SK-N-SH (cell line): ENCODE measurements around the gene CRB3. TPM values are rescaled to one million over a fixed set of nuclear protein-coding genes. Genes with fewer than 3 reads are reported as not detected.

ENCODE experiments used
- CTCF ChIA-PET: fragments of 300-600, 350-600 bp; formaldehyde crosslinking; extraction: SDS; loops from one replicate; lab custom pipeline; 2021; lab: Yijun Ruan, JAX
- POLR2A ChIA-PET: fragments of 350-600 bp; sonication (Branson Sonifier 250); formaldehyde crosslinking; extraction: SDS; loops from one replicate; lab custom pipeline; 2020; ENCODE audit warnings: antibody characterized with exemption, inconsistent platforms; lab: Yijun Ruan, JAX
- DNase-seq: peaks from one replicate; pipeline ENCODE4 v3.0.0; 2012
- H2AFZ ChIP-seq: fragments of 200-600 bp; sonication (generic); 2 replicates; pipeline ENCODE4 v1.8.1; 2016; ENCODE audit warnings: antibody characterized with exemption, mild to moderate bottlenecking, low read depth
- H3F3A ChIP-seq: fragments of 200-600 bp; sonication (generic); replicated peaks from 2 replicates; pipeline ENCODE3; 2016; ENCODE audit warnings: antibody characterized with exemption, mild to moderate bottlenecking; ENCODE audit not compliant: insufficient read depth
- H3K27ac ChIP-seq, 2 experiments: fragments of 200-500 bp in 1 of 2; fragments of 200-600 bp in 1 of 2; sonication (Bioruptor generic) in 1 of 2; sonication (generic), shearing (Covaris generic) in 1 of 2; 2 replicates each; pipeline versions ENCODE4 v1.5.1 to v1.6.1; 2014 to 2016; ENCODE audit warnings: low read depth in 2 of 2, inconsistent platforms in 1 of 2, low read length in 1 of 2, mild to moderate bottlenecking in 1 of 2, mixed read lengths in 1 of 2
- H3K27me3 ChIP-seq: fragments of 200-600 bp; sonication (generic), shearing (Covaris generic); 2 replicates; pipeline ENCODE4 v1.6.1; 2016; ENCODE audit warnings: mixed run types; ENCODE audit not compliant: insufficient read depth
- H3K36me3 ChIP-seq, 2 experiments: fragments of 200-500 bp in 1 of 2; fragments of 200-600 bp in 1 of 2; sonication (Bioruptor generic) in 1 of 2; sonication (generic) in 1 of 2; replicated peaks in 1 of 2; 2 replicates each; pipeline versions ENCODE3 to v1.5.1; 2014 to 2016; ENCODE audit warnings: low read length in 1 of 2, mild to moderate bottlenecking in 1 of 2; ENCODE audit not compliant: insufficient read depth in 2 of 2, control insufficient read depth in 1 of 2
- H3K4me1 ChIP-seq, 2 experiments: fragments of 200-500 bp in 1 of 2; fragments of 200-600 bp in 1 of 2; sonication (Bioruptor generic) in 1 of 2; sonication (generic), shearing (Covaris generic) in 1 of 2; 2 replicates each; pipeline versions ENCODE4 v1.5.1 to v1.6.1; 2014 to 2016; ENCODE audit warnings: low read depth in 1 of 2, low read length in 1 of 2, mixed run types in 1 of 2; ENCODE audit not compliant: insufficient read depth in 2 of 2, control insufficient read depth in 1 of 2
- H3K4me2 ChIP-seq: fragments of 200-600 bp; sonication (generic), shearing (Covaris generic); 2 replicates; pipeline ENCODE4 v1.6.1; 2017; ENCODE audit warnings: mixed run types
- H3K4me3 ChIP-seq, 2 experiments: fragments of 200-500 bp in 1 of 2; fragments of 200-600 bp in 1 of 2; sonication (Bioruptor generic) in 1 of 2; sonication (generic), shearing (Covaris generic) in 1 of 2; 2 replicates each; pipeline versions ENCODE4 v1.5.1 to v1.8.1; 2014 to 2016; ENCODE audit warnings: low read depth in 2 of 2, inconsistent platforms in 1 of 2, low read length in 1 of 2, mild to moderate bottlenecking in 1 of 2, mixed read lengths in 1 of 2, moderate library complexity in 1 of 2
- H3K79me2 ChIP-seq: fragments of 200-600 bp; sonication (generic); 2 replicates; pipeline ENCODE4 v1.8.1; 2017; ENCODE audit warnings: mild to moderate bottlenecking; ENCODE audit not compliant: insufficient read depth
- H3K9ac ChIP-seq: fragments of 200-600 bp; sonication (generic); 2 replicates; pipeline ENCODE4 v1.6.1; 2017; ENCODE audit warnings: mixed run types
- H3K9me2 ChIP-seq: fragments of 200-600 bp; sonication (generic); 2 replicates; pipeline ENCODE4 v1.6.1; 2017; ENCODE audit warnings: mixed run types
- H3K9me3 ChIP-seq: fragments of 200-600 bp; sonication (generic); 2 replicates; pipeline ENCODE4 v1.6.1; 2017; ENCODE audit warnings: mixed run types, mild to moderate bottlenecking, moderate library complexity
- H4K20me1 ChIP-seq: fragments of 200-600 bp; sonication (generic); 2 replicates; pipeline ENCODE4 v1.6.1; 2017; ENCODE audit warnings: mild to moderate bottlenecking, mixed run types; ENCODE audit not compliant: insufficient read depth
- CHD2 ChIP-seq: fragments of 150-350 bp; IDR thresholded peaks from 2 replicates; pipeline ENCODE4 v1.6.1; 2018; ENCODE audit warnings: low read length; ENCODE audit not compliant: partially characterized antibody
- EZH2phosphoT487 ChIP-seq: fragments of 200-600 bp; sonication (generic); IDR thresholded peaks from 2 replicates; pipeline ENCODE4 v1.6.1; 2017; ENCODE audit warnings: low read depth, mixed run types, mild to moderate bottlenecking, antibody characterized with exemption, moderate library complexity, borderline replicate concordance
- FOXJ3 ChIP-seq: sonication (generic); formaldehyde crosslinking; IDR thresholded peaks from 2 replicates; pipeline ENCODE4 v1.5.1; 2020; ENCODE audit warnings: mild to moderate bottlenecking, missing genetic modification reagents
- GATA2 ChIP-seq: sonication (generic); formaldehyde crosslinking; IDR thresholded peaks from 2 replicates; pipeline ENCODE4 v1.5.0; 2020; ENCODE audit warnings: mild to moderate bottlenecking, missing genetic modification reagents
- RCOR1 ChIP-seq: fragments of 150-350 bp; IDR thresholded peaks from 2 replicates; pipeline ENCODE4 v1.6.1; 2017; ENCODE audit warnings: antibody characterized with exemption, low read length
- SIN3A ChIP-seq: IDR thresholded peaks from 2 replicates; pipeline ENCODE4 v1.6.1; 2012; ENCODE audit warnings: low read depth, mild to moderate bottlenecking, low read length, moderate library complexity, borderline replicate concordance
- TAF1 ChIP-seq: IDR thresholded peaks from 2 replicates; pipeline ENCODE4 v1.6.1; 2012; ENCODE audit warnings: low read depth, mild to moderate bottlenecking, low read length, moderate library complexity, borderline replicate concordance
- TCF12 ChIP-seq: IDR thresholded peaks from 2 replicates; pipeline ENCODE4 v1.4.0; 2012
- WGBS: methylation state at CpG from one replicate; pipeline ENCODE4 v1.1.6; 2017; ENCODE audit warnings: low lambda C conversion rate; 5-methylcytosine and 5-hydroxymethylcytosine counted together
- polyA plus RNA-seq, 3 experiments: library from polyadenylated mRNA; depleted of rRNA; stranded (reverse); fragments of >200 nt; gene quantifications; 2 replicates each; pipeline ENCODE4 v1.2.3, GENCODE V29; 2012
- TF ChIP-seq, protein P1 (sequence below): IDR thresholded peaks from 2 replicates; pipeline ENCODE4 v1.4.0; 2012; ENCODE audit warnings: low read depth, borderline replicate concordance
- TF ChIP-seq, protein P2 (sequence below): fragments of 200-600 bp; sonication (generic); IDR thresholded peaks from 2 replicates; pipeline ENCODE4 v1.6.1; 2017; ENCODE audit warnings: antibody characterized with exemption, mild to moderate bottlenecking, moderate library complexity
- TF ChIP-seq, protein P3 (sequence below): fragments of 150-350 bp; IDR thresholded peaks from 2 replicates; pipeline ENCODE4 v1.6.1; 2016; ENCODE audit warnings: mild to moderate bottlenecking, low read depth, low read length

The CRB3 gene
- polyA plus RNA-seq, 1 of the 3 experiments (the other 2 are of a cell fraction), result not detected

DNA sequence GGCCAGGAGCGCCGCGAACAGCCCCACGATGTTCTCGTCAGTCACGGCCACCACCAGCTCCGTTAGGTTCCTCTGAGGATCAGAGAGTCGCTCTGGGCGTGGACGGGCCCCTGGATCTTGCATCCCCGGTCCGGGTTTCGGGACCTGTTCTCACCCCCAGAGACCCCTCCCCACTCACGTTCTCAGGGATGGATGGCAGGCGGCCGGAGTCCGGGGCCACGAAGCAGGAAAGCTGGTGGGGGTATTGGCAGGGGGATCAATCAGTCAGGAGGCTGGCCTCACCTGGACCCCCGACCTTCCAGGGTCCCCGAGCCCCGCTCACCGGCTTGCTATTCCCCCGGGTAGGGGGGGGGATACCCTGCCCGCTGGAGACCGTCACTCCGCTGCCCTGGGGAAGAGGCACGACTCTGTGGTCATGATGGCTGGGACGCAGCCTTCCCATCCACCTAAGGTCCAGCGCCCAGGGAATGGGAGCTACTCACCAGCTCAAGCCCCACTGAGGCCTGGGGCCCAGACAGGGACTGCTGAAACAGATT lies 12.9 kb downstream of the CRB3 start (continued):
- no peak for TF ChIP-seq TCF12
- TF ChIP-seq, protein P1, sequence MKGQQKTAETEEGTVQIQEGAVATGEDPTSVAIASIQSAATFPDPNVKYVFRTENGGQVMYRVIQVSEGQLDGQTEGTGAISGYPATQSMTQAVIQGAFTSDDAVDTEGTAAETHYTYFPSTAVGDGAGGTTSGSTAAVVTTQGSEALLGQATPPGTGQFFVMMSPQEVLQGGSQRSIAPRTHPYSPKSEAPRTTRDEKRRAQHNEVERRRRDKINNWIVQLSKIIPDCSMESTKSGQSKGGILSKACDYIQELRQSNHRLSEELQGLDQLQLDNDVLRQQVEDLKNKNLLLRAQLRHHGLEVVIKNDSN, result no peak

DNA sequence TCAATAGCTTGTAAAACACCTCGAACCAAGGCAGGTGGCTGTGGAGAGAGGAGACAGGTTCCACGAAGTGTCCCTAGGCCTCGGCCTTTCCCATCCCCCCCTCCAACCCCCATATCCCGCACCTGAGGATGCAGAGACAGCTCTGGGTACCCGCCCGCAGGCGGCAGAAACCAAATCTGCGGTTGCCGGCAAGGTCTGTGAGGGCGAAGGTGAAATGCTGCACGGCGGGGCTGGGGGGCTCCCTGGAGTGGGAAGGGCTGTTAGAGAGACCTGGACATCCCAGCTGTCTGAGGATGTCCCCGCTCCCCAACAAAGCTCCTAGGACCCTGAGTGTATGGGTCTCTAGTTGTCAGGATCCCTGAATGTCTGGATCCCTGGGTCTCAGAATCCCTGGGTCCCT lies 14.7 kb downstream of the CRB3 start:
- Histone ChIP-seq H3K79me2 (no peaks in the 10 kb centered on the region), H3K36me3 (no peaks in the 10 kb centered on the region), H2AFZ (no peak overlapping the region), H3K9me3 (no peaks in the 10 kb centered on the region), H3K9ac (no peak overlapping the region), H3K9me2 (no peaks in the 10 kb centered on the region), H4K20me1 (no peaks in the 10 kb centered on the region), H3K4me2 (no peak overlapping the region), H3K4me1 (peaks cover 0 to 14% of the 10 kb centered on the region in 2 experiments; a peak in 1 of 4 replicates), H3K27me3 (peaks cover 20% of the 10 kb centered on the region), H3K27ac (no peak overlapping the region), H3K4me3 (no peak overlapping the region), H3F3A (no peaks in the 10 kb centered on the region)
- POLR2A ChIA-PET, result no interaction called here
- 85% methylated on average over 13 of the region's 13 CpGs for WGBS
- DNase-seq, result no peak
- CTCF ChIA-PET, result no interaction called here
- TF ChIP-seq, protein P1, result no peak
- TF ChIP-seq RCOR1 (no peak), GATA2 (CRISPR knock-in tag) (no peak), SIN3A (no peak), CHD2 (no peak), TAF1 (no peak), EZH2phosphoT487 (no peak), FOXJ3 (CRISPR knock-in tag) (no peak)
- TF ChIP-seq, protein P2, sequence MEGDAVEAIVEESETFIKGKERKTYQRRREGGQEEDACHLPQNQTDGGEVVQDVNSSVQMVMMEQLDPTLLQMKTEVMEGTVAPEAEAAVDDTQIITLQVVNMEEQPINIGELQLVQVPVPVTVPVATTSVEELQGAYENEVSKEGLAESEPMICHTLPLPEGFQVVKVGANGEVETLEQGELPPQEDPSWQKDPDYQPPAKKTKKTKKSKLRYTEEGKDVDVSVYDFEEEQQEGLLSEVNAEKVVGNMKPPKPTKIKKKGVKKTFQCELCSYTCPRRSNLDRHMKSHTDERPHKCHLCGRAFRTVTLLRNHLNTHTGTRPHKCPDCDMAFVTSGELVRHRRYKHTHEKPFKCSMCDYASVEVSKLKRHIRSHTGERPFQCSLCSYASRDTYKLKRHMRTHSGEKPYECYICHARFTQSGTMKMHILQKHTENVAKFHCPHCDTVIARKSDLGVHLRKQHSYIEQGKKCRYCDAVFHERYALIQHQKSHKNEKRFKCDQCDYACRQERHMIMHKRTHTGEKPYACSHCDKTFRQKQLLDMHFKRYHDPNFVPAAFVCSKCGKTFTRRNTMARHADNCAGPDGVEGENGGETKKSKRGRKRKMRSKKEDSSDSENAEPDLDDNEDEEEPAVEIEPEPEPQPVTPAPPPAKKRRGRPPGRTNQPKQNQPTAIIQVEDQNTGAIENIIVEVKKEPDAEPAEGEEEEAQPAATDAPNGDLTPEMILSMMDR, result no peak

DNA sequence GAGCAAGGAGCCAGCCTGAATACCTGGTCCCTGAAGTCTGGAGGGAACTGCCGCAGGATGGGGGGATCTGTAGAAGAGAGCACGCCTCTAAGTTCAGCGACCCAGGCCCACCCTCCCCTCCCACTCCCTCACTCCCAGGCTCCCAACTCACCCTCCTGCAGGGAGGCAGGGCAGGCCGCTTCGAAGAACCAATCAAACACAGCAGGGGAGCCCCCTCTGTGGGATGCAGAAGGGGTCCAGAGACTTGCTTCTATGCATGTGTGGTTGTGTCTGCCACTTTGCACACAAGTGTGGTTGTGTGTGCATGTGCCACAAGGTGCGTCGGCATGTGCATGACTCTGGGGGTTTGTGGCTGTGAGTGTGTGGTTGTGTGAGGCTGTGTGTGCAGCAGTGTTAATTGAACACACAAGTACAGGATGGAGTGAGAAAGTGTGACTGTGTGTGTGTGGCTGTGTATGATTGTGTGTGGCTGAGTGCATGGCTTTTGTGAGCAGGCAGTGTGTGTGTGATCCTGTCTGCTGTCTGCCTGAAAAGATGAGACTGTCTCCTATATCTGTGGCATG lies 15.8 kb downstream of the CRB3 start:
- no peak overlapping the region for H2AFZ ChIP-seq
- peaks cover 0 to 14% of the 10 kb centered on the region in 2 experiments; a peak in 1 of 4 replicates for H3K4me1 ChIP-seq
- no peaks in the 10 kb centered on the region for H3K9me3 ChIP-seq
- H3K79me2 ChIP-seq, result no peaks in the 10 kb centered on the region
- H3K9ac ChIP-seq, result no peak overlapping the region
- no peak overlapping the region for H3K4me3 ChIP-seq
- ChIA-PET CTCF (no interaction called here), POLR2A (no interaction called here)
- DNase-seq, result no peak
- H3K27ac ChIP-seq, result no peak overlapping the region
- no peaks in the 10 kb centered on the region for H4K20me1 ChIP-seq
- H3K9me2 ChIP-seq, result no peaks in the 10 kb centered on the region
- TF ChIP-seq SIN3A, result no peak
- TF ChIP-seq, protein P3, sequence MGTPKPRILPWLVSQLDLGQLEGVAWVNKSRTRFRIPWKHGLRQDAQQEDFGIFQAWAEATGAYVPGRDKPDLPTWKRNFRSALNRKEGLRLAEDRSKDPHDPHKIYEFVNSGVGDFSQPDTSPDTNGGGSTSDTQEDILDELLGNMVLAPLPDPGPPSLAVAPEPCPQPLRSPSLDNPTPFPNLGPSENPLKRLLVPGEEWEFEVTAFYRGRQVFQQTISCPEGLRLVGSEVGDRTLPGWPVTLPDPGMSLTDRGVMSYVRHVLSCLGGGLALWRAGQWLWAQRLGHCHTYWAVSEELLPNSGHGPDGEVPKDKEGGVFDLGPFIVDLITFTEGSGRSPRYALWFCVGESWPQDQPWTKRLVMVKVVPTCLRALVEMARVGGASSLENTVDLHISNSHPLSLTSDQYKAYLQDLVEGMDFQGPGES, result no peak
- H3K4me2 ChIP-seq, result no peak overlapping the region
- 86% methylated on average over 4 of the region's 7 CpGs for WGBS
- H3F3A ChIP-seq, result no peaks in the 10 kb centered on the region
- H3K27me3 ChIP-seq, result peaks cover 11% of the 10 kb centered on the region
- H3K36me3 ChIP-seq, result no peaks in the 10 kb centered on the region
